GM13977 (cell line): ENCODE results near the gene ESRRB.
"Not testable (repeated sequence)": the region's sequence is repeated elsewhere in the genome, so short reads cannot be mapped to it uniquely, and the experiment has no call there.

ENCODE experiments used
- DNase-seq: peaks from one replicate; pipeline ENCODE4 v3.0.0; 2012; ENCODE audit warnings: low spot score
- CTCF ChIP-seq: IDR thresholded peaks from 2 replicates; pipeline ENCODE4 v1.5.1; 2012; ENCODE audit warnings: mild to moderate bottlenecking, control low read depth; ENCODE audit not compliant: insufficient read depth; ENCODE audit errors: extremely low read depth, missing control alignments
- in situ Hi-C: fragments of 300-500 bp; cut with MboI; formaldehyde crosslinking; loops from one replicate; pipeline ENCODE4 v1.12.0; 2022; ENCODE audit warnings: low sequenced_read_pairs, low pct_unique_long_range_greater_than_20kb, mixed read lengths, inconsistent platforms; ENCODE audit not compliant: unreplicated experiment

The ESRRB gene

GRCh38 chr14:76531821-76532318 lies 155.9 kb downstream of the ESRRB start:
- no peak for TF ChIP-seq CTCF
- in situ Hi-C loops, result no loop called here
- no peak for DNase-seq

GRCh38 chr14:76536636-76537035 lies 160.7 kb downstream of the ESRRB start:
- in situ Hi-C loops, result not testable (repeated sequence)

DNA sequence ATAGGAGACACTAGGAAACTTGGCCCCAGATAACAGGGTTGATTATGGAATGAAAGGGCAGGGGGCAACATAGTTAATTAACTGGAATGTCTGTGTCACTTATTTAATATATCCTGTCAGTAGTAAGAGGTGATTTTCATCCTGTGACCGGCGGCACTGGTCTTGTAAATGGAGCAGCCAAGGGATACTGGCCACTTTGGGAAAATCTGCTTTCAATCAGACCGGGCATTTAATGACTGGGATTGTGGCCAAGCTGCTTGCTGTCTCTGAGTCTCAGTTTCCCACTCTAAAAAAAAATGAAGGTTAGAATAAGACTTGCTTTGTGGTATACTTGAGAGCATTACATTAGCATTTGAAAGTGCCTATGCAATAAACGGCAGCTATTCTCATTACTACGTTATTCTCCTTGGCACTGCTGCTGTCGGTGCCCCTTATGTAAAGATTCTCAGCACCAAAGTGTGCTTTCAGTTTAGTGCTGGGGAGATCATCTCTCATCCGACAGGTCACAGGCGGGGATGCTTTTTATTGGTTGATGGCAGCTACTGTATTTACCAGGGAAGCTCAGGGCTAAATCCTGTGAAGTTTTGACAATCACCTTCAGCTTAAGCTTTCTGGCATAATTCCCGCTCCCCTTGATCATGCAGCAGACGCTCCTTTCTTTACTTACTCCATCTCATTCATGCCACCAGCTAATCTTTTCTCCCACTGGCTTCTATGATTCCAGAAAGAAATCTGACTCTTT lies 162.1 kb downstream of the ESRRB start:
- no peak for DNase-seq

More at GRCh38 chr14:76536636-76537035, 160.7 kb downstream of the ESRRB start:
- DNase-seq, result not testable (repeated sequence)

DNA sequence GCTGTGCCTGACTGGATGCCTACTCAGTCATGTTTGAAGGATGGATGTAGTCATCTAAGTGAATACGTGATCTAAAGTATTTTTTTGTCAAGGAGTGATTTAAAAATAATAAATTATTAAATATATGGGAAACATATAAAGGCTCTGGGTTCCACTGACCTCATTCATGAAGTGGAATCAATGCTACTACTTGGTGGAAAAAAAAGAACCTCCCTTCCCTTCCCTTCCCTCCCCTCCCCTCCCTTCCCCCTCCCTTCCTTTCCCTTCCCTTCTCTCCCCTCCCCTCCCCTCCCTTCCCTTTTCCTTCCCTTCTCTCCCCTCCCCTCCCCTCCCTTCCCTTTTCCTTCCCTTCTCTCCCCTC lies 162.7 kb downstream of the ESRRB start:
- no peak for TF ChIP-seq CTCF
- in situ Hi-C loops, result no loop called here
- DNase-seq, result no peak

More for the DNA sequence above, 162.1 kb downstream of the ESRRB start:
- TF ChIP-seq CTCF, result no peak
- in situ Hi-C loops, result no loop called here

- in situ Hi-C loops, result no loop called here
- TF ChIP-seq CTCF, result no peak
- no peak for DNase-seq
Measured at GRCh38 chr14:76539130-76539529, 163.2 kb downstream of the ESRRB start.

DNA sequence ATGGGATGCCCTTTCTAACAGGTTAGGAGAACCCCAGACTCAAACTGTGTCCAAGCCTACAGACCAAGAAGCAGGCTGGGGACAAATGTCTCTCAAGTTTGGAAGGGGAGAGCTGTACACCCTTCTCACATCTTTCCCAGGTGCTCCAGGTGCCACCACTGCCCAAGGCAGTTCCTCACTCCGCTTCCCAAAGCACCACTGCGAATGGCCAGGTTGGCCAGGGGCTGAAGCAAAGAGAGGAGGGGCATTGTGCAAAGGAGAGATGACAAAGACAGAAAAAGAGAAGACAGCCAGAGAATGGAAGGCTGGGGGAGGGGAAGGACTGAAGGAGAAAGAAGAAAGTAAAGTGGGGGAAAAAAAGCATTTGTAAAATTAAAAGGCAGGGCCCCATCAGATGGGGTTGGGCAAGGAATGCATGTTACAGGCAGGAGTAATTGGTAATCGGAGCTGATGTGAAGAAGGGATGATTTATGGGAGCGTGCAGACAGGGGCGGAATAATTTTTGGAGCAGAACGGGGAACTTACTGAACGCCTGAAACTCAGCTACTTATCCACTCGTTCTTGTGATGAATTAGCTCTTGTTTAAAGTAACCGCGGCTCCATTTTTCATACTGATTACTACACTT lies 165.8 kb downstream of the ESRRB start:
- no peak for DNase-seq
- in situ Hi-C loops, result no loop called here
- no peak for TF ChIP-seq CTCF
